ENCODE data around the gene CTSW.

The CTSW gene

GRCh38 chr11:65932558-65932919 lies 52.9 kb downstream of the CTSW start:
- DNase-seq, result no peak

Measured in stimulated activated CD8-positive, alpha-beta memory T cell treated with anti-CD3 and anti-CD28 coated beads, Interleukin-4, amount 100 ng/mL, for 48 hours (primary cell).